Ovary (tissue), 3 donors: ENCODE data around the gene LRRC37A3.
"Not testable (repeated sequence)": the region's sequence is repeated elsewhere in the genome, so short reads cannot be mapped to it uniquely, and the experiment has no call there.

ENCODE experiments used
- CTCF ChIP-seq, 3 donors: fragments of 450-650 bp in 2 of 3; fragments of 200-600 bp in 1 of 3; IDR thresholded peaks; one replicate each; pipeline versions ENCODE4 v1.5.1 to v1.8.0; 2016 to 2022; ENCODE audit warnings: antibody characterized with exemption in 3 of 3, mild to moderate bottlenecking in 1 of 3
- EP300 ChIP-seq: sonication (generic); formaldehyde crosslinking; IDR thresholded peaks from one replicate; pipeline ENCODE4 v1.6.1; 2017; ENCODE audit warnings: antibody characterized with exemption
- POLR2A ChIP-seq: fragments of 450-650 bp; IDR thresholded peaks from one replicate; pipeline ENCODE4 v1.6.1; 2017; ENCODE audit warnings: antibody characterized with exemption, mild to moderate bottlenecking, moderate library complexity
- donor health status: DM: no; HTN: no; CAD: no.

GRCh38 chr17:64829068-64829467, 90.2 kb downstream of the LRRC37A3 start:
- TF ChIP-seq CTCF (IDR thresholded peaks at IDR 0.05); POLR2A; EP300: not testable (repeated sequence)
